DOHH2 (cell line): ENCODE measurements around the gene TRIL.

ENCODE experiments used
- CTCF ChIP-seq: fragments of 200-600 bp; sonication (generic); IDR thresholded peaks from one replicate; pipeline ENCODE4 v1.5.1; 2014; ENCODE audit warnings: antibody characterized with exemption, mild to moderate bottlenecking, low read depth, low read length; ENCODE audit not compliant: poor library complexity, severe bottlenecking
- EZH2phosphoT487 ChIP-seq: fragments of 200-600 bp; sonication (generic); IDR thresholded peaks from 2 replicates; pipeline ENCODE4 v1.6.1; 2017; ENCODE audit warnings: borderline replicate concordance, mild to moderate bottlenecking, antibody characterized with exemption, low read length, moderate library complexity, mixed read lengths

- TF ChIP-seq CTCF (no peak), EZH2phosphoT487 (no peak)
Measured at GRCh38 chr7:28988810-28989209, 30.7 kb upstream of the TRIL start.
